Colonic mucosa (tissue), 4 donors: Measurements from ENCODE around the gene CBX4. TPM values are rescaled to one million over a fixed set of nuclear protein-coding genes. Genes with fewer than 3 reads are reported as not detected.

ENCODE experiments used
- DNase-seq: peaks from one replicate; pipeline ENCODE4 v3.0.0-alpha.2; 2020
- H3K27ac ChIP-seq: fragments of 200-600 bp; one replicate; pipeline ENCODE4 v1.8.0; 2021
- H3K27me3 ChIP-seq: fragments of 200-600 bp; one replicate; pipeline ENCODE4 v1.8.0; 2021
- H3K36me3 ChIP-seq: fragments of 200-600 bp; one replicate; pipeline ENCODE4 v1.8.0; 2021
- H3K4me1 ChIP-seq: fragments of 200-600 bp; one replicate; pipeline ENCODE4 v1.8.0; 2021; ENCODE audit warnings: mild to moderate bottlenecking
- H3K4me3 ChIP-seq: fragments of 200-600 bp; one replicate; pipeline ENCODE4 v1.8.0; 2021
- H3K9ac ChIP-seq, 2 donors: one replicate each; pipeline ENCODE4 v1.7.0; 2013; ENCODE audit warnings: control low read depth in 2 of 2, low read depth in 2 of 2, low read length in 2 of 2
- H3K9me3 ChIP-seq: fragments of 200-600 bp; one replicate; pipeline ENCODE4 v1.8.0; 2021
- CTCF ChIP-seq: fragments of 200-600 bp; IDR thresholded peaks from one replicate; pipeline ENCODE4 v1.8.0; 2022; ENCODE audit warnings: antibody characterized with exemption, mild to moderate bottlenecking
- intact Hi-C: fragments of 100-400 bp; cut with DNase I; formaldehyde crosslinking; loops from one replicate; pipeline ENCODE4 v1.14.1; 2022
- total RNA-seq, 2 donors: library from RNA; stranded (reverse); fragmentation: NEBNext Ultra II Directional in 1 of 2; extraction: Animal tissue kit (Norgen Biotek cat#: 25700) in 1 of 2; gene quantifications; one replicate each; pipeline ENCODE4 v1.2.1, GENCODE V29; 2021
- donor health status: healthy.
- donor health status: DM: no; HTN: no; CAD: no.
- donor health status: DM: no; HTN: no; CAD: no.

CBX4 gene
- total RNA-seq, 2 donors from 2014 or later: 10.6 to 18.1 TPM

DNA sequence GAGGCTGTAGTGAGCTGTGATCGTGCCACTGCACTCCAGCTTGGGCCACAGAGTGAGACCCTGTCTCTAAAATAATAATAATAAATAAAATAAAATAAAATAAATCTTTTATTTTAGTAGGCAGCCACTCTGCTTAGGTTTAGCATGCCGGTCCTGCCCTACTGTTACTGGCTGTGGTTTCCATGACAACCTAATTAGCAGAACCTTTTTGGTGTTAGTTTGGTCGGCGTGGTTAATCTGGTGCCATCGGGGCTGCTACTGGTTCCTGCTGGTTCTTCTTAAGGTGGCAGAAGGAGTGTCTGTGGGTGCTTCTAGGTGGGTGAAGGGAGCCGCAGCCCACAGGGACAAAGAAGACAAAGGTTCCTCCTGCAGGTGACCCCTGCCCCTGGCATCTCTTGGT is 37.8 kb upstream of the CBX4 start:
- Histone ChIP-seq H3K9ac (no peak overlapping the region), H3K4me1 (no peaks in the 10 kb centered on the region), H3K9me3 (no peaks in the 10 kb centered on the region), H3K36me3 (no peaks in the 10 kb centered on the region), H3K27ac (no peak overlapping the region), H3K4me3 (no peak overlapping the region), H3K27me3 (no peaks in the 10 kb centered on the region)
- TF ChIP-seq CTCF: no peak
- intact Hi-C loops: no loop called here
- DNase-seq: no peak

- intact Hi-C loops: no loop called here
- Histone ChIP-seq H3K36me3 (no peaks in the 10 kb centered on the region), H3K27ac (no peak overlapping the region), H3K9me3 (no peaks in the 10 kb centered on the region), H3K4me1 (no peaks in the 10 kb centered on the region), H3K9ac (no peak overlapping the region), H3K27me3 (no peaks in the 10 kb centered on the region), H3K4me3 (no peak overlapping the region)
- no peak for TF ChIP-seq CTCF
- no peak for DNase-seq
Measured at GRCh38 chr17:79875511-79875910, 36.3 kb upstream of the CBX4 start.

GRCh38 chr17:79874329-79874981 is 35.2 kb upstream of the CBX4 start:
- H3K27me3 ChIP-seq: no peaks in the 10 kb centered on the region
- H3K4me3 ChIP-seq: no peak overlapping the region
- no peak overlapping the region for H3K9ac ChIP-seq
- no peak overlapping the region for H3K27ac ChIP-seq
- intact Hi-C loops: no loop called here
- H3K9me3 ChIP-seq: no peaks in the 10 kb centered on the region
- peak; percentile 62 for TF ChIP-seq CTCF
- DNase-seq: peak; percentile 46
- H3K36me3 ChIP-seq: no peaks in the 10 kb centered on the region
- no peaks in the 10 kb centered on the region for H3K4me1 ChIP-seq

GRCh38 chr17:79873583-79873982 is 34.3 kb upstream of the CBX4 start:
- TF ChIP-seq CTCF: no peak
- Histone ChIP-seq H3K9ac (no peak overlapping the region), H3K4me3 (no peak overlapping the region), H3K9me3 (no peaks in the 10 kb centered on the region), H3K27ac (no peak overlapping the region), H3K4me1 (no peaks in the 10 kb centered on the region), H3K36me3 (no peaks in the 10 kb centered on the region), H3K27me3 (no peaks in the 10 kb centered on the region)
- intact Hi-C loops: no loop called here
- DNase-seq: no peak

DNA sequence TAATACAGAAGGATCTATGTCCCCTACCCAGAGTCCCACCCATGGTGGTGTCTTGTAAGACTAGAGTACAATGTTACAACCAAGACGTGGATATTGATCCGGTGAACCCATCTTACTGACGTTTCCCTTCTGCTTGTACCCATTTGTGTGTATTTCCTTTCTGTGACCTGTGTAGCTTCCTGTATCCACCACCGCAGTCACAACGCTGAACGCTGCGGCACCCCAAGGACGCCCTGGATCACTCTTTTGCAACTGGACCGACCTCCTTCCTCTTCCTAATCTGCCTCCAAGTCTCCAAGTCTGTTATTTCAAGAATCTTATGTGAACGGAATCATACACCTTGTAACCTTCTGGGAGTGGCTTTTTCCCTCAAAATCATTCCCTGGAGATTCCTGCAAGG is 33.5 kb upstream of the CBX4 start:
- Histone ChIP-seq H3K27ac (no peak overlapping the region), H3K4me3 (no peak overlapping the region), H3K9me3 (no peaks in the 10 kb centered on the region), H3K36me3 (no peaks in the 10 kb centered on the region), H3K9ac (no peak overlapping the region), H3K4me1 (no peaks in the 10 kb centered on the region), H3K27me3 (no peaks in the 10 kb centered on the region)
- no peak for TF ChIP-seq CTCF
- DNase-seq: no peak
- intact Hi-C loops: no loop called here
